ENCODE measurements around the gene DPEP1.
"Not testable (repeated sequence)": the region's sequence is repeated elsewhere in the genome, so short reads cannot be mapped to it uniquely, and the experiment has no call there.

Gene DPEP1

DNA sequence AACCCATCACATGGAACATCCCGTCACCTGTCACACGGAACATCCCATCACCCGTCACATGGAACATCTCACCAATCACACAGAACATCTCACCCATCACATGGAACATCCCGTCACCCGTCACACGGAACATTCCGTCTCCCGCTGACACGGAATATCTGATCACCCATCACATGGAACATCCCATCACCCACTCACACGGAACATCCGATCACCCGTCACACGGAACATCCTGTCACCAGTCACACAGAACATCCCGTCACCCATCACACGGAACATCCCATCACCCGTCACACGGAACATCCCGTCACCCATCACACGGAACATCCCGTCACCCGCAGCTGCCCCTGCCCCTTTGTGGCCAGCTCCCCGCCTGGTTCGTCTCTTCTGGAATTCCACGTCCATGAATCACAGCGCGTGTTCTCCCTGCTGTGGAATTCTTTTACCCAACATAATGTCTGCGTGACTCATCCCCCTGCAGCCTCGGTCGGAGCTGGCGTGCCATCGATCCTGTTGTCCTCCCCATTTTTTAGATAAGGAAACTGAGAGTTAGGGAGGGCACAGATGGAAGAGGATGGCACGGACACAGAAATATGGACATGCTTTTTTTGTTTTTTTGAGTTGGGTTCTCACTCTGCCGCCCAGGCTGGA, 32.3 kb upstream of the DPEP1 start:
- H3K27ac ChIP-seq (ENCODE audit: low read length), result no peak overlapping the region
- H3K9me3 ChIP-seq (ENCODE audit: control insufficient read depth, insufficient read depth, low read length), result no peaks in the 10 kb centered on the region
- H3K36me3 ChIP-seq (ENCODE audit: control insufficient read depth, insufficient read depth, low read length), result peaks cover 11% of the 10 kb centered on the region
- no CpG with 5 or more reads among the region's 33 CpGs for WGBS (ENCODE audit: insufficient coverage, insufficient read length)
- H3K4me1 ChIP-seq (ENCODE audit: control insufficient read depth, insufficient read depth, low read length), result no peaks in the 10 kb centered on the region; the same call in 1 of the 2 replicates
- DNase-seq (ENCODE audit: low read depth, low spot score), result no peak
- no peak overlapping the region for H3K4me3 ChIP-seq (ENCODE audit: low read length)
- peaks cover 2% of the 10 kb centered on the region; the same call in 1 of the 2 replicates for H3K27me3 ChIP-seq (ENCODE audit: control insufficient read depth, insufficient read depth, low read length)

DNA sequence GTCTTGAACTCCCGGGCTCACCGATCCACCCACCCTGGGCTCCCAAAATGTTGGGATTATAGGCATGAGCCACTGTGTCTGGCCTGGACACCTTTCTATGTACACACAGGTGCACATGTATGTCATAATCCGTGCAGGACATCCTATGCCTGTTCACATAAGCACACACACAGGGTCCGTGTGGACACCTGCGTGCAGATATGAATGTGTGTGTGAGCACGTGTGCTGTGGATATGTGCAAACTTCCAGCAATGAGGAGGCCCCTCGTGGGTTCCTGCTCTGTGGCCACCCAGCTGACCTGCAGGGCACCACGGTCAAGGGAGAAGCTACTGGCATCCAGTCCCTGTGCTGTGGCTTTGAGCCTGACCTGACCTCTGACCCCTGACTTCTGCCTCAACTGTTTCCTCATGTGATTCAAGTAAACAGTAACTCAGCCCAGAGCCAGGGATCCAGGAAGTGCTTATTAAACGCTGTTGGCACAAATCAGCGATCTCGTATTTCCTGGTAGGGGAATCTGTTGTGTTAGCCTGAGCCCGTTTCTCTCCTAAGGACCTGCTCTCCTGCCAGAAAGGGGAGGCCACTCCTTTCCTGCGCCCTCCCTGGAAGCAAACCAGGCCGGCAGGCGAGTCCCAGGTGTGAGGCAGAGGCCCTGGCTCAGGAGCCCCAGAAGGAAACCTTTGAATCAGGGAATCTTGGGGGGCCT, 31.4 kb upstream of the DPEP1 start:
- no CpG with 5 or more reads among the region's 15 CpGs for WGBS (ENCODE audit: insufficient coverage, insufficient read length)
- Histone ChIP-seq H3K4me1 (ENCODE audit: control insufficient read depth, insufficient read depth, low read length) (no peaks in the 10 kb centered on the region), H3K4me3 (ENCODE audit: low read length) (no peak overlapping the region), H3K27ac (ENCODE audit: low read length) (no peak overlapping the region), H3K9me3 (ENCODE audit: control insufficient read depth, insufficient read depth, low read length) (no peaks in the 10 kb centered on the region), H3K27me3 (ENCODE audit: control insufficient read depth, insufficient read depth, low read length) (no peaks in the 10 kb centered on the region), H3K36me3 (ENCODE audit: control insufficient read depth, insufficient read depth, low read length) (peaks cover 11% of the 10 kb centered on the region)
- DNase-seq (ENCODE audit: low read depth, low spot score), result no peak

DNA sequence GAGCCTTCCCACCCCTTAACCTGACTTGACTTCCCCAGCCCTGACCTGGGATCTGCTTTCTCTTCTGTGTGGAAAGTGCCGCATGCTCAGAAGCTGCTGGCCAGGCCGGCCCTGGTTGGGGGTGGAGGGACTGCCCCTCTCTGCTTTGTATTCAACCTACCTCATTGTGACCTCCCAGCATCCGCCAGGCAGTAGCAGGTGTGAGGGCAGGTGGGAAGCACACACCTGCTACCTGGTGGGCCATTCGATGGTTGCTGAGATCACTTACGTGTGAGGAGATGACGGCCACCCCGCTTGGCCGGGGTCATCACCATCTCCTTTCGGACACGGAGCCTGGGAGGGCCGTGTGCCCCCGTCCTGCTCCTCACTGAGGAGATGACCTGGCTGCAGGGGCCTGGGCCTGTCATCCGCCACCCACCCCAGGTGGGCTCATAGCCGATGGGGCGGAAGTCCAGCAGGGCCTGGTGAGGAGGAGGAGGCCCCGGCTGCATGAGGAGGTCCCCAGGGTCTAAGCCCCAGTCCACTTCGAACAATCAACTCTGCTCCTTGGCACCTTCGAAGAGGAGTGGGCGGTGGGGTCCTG, 30.7 kb upstream of the DPEP1 start:
- Histone ChIP-seq H3K36me3 (ENCODE audit: control insufficient read depth, insufficient read depth, low read length) (peaks cover 11% of the 10 kb centered on the region), H3K27ac (ENCODE audit: low read length) (no peak overlapping the region), H3K9me3 (ENCODE audit: control insufficient read depth, insufficient read depth, low read length) (no peaks in the 10 kb centered on the region), H3K4me3 (ENCODE audit: low read length) (no peak overlapping the region), H3K4me1 (ENCODE audit: control insufficient read depth, insufficient read depth, low read length) (no peaks in the 10 kb centered on the region), H3K27me3 (ENCODE audit: control insufficient read depth, insufficient read depth, low read length) (no peaks in the 10 kb centered on the region)
- WGBS (ENCODE audit: insufficient coverage, insufficient read length), result no CpG with 5 or more reads among the region's 19 CpGs
- DNase-seq (ENCODE audit: low read depth, low spot score), result no peak

DNA sequence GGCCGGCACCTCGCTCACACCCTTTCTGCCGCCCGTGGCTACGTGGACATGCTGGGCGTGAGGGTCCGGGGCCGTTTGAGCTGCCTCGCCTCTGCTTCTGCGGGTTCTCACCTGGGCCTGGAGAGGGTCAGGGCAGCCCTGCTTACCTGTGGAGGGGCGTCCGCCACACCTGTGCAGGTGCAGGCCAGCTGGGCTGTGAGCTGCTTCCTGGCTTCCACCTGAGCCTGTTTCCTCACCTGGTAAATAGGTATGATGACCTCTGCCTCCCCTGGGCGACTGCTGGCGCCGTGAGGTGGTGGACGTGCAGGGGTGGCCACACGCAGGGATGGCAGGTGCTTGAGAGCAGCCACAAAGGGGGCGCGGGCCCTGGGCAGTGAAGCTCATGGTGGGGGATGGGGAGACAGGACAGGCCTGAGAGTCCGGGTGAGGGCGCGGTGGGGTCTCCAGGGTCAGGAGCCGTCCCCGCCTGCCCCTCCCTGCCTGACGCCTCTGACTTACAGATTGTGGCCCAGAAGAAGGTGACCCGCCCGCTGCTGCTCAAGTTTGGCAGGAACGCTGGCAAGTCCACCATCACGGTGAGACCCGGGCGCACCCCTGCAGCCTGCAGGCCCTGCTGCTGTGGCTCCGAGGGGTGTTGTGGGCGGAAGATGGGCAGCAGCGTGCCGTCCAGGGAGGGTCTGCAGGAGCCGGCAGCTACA, 30.1 kb upstream of the DPEP1 start:
- Histone ChIP-seq H3K4me3 (ENCODE audit: low read length) (no peak overlapping the region), H3K4me1 (ENCODE audit: control insufficient read depth, insufficient read depth, low read length) (no peaks in the 10 kb centered on the region), H3K27me3 (ENCODE audit: control insufficient read depth, insufficient read depth, low read length) (no peaks in the 10 kb centered on the region), H3K36me3 (ENCODE audit: control insufficient read depth, insufficient read depth, low read length) (peaks cover 11% of the 10 kb centered on the region), H3K9me3 (ENCODE audit: control insufficient read depth, insufficient read depth, low read length) (no peaks in the 10 kb centered on the region), H3K27ac (ENCODE audit: low read length) (no peak overlapping the region)
- DNase-seq (ENCODE audit: low read depth, low spot score), result no peak
- no CpG with 5 or more reads among the region's 36 CpGs for WGBS (ENCODE audit: insufficient coverage, insufficient read length)

DNA sequence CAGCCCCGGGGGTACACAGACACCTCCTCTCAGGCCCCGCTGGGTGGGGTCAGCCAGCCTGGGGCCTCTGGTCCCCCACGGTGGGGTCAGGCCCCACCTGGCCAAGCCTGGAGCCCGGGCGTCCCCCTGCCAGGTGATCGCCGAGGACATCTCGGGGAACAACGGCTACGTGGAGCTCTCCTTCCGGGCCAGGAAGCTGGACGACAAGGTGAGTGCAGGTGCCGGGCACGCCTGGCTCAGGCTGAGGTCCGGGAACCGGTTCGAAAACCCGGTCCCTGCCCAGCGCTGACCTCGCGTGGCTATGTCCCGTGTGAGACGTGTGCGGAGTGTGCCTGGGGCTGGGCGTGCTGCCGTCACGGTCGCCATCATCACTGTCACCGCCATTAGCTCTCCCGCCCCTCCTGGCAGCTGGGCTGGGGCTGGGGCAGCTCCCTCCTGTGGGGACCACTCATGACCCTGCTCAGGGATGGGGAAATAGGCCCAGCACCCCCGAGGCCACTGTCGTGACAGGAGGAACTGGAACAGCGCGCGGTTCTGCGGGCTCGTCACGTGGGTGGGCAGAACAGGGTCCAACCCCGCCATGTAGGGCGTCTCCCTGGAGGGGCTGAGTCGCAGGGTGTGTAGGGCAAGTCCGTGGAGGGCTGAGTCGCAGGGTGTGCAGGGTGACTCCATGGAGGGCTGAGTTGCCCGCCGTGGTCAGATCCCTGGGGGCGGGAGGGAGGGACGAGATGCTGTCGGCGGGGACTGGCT, 29.4 kb upstream of the DPEP1 start:
- Histone ChIP-seq H3K36me3 (ENCODE audit: control insufficient read depth, insufficient read depth, low read length) (peaks cover 11% of the 10 kb centered on the region), H3K4me1 (ENCODE audit: control insufficient read depth, insufficient read depth, low read length) (no peaks in the 10 kb centered on the region), H3K9me3 (ENCODE audit: control insufficient read depth, insufficient read depth, low read length) (no peaks in the 10 kb centered on the region), H3K27ac (ENCODE audit: low read length) (no peak overlapping the region), H3K4me3 (ENCODE audit: low read length) (no peak overlapping the region), H3K27me3 (ENCODE audit: control insufficient read depth, insufficient read depth, low read length) (no peaks in the 10 kb centered on the region)
- WGBS (ENCODE audit: insufficient coverage, insufficient read length), result no CpG with 5 or more reads among the region's 49 CpGs
- no peak for DNase-seq (ENCODE audit: low read depth, low spot score)

DNA sequence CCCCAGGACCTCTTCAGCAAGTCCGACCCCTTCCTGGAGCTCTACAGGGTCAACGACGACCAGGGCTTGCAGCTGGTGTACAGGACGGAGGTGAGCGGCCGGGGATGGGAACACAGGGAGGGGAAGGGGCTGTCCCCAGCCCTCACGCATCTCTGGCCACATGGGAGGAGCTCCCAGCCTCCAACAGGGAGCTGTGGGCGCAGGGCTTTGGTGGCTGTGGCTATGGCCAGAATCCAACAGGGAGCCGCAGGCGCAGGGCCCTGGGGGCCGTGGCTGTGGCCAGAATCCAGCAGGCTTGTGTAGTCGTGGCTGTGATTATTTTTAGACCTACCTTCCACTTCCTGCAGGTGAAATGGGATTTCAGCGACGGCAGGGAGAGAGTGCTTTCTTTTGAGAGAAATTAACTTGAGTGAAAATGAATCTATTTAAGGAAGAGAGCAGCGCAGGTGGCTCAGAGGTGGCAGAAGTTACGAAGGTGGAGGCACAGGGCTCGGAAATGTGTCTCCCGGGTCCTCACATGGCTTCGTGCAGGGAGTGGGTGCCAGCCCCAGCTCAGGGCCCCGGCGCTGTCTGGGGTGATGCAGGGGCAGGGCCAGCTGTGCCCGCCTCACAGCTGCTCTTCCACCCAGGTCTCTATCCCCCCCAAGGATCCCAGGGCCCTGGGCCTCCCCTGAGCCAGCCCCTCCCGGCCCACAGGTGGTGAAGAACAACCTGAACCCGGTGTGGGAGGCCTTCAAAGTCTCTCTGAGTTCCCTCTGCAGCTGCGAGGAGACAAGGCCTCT, 28.5 kb upstream of the DPEP1 start:
- no peak for DNase-seq (ENCODE audit: low read depth, low spot score)
- Histone ChIP-seq H3K9me3 (ENCODE audit: control insufficient read depth, insufficient read depth, low read length) (no peaks in the 10 kb centered on the region), H3K36me3 (ENCODE audit: control insufficient read depth, insufficient read depth, low read length) (peaks cover 8% of the 10 kb centered on the region), H3K27ac (ENCODE audit: low read length) (no peak overlapping the region), H3K4me3 (ENCODE audit: low read length) (no peak overlapping the region), H3K27me3 (ENCODE audit: control insufficient read depth, insufficient read depth, low read length) (no peaks in the 10 kb centered on the region), H3K4me1 (ENCODE audit: control insufficient read depth, insufficient read depth, low read length) (no peaks in the 10 kb centered on the region)
- no CpG with 5 or more reads among the region's 25 CpGs for WGBS (ENCODE audit: insufficient coverage, insufficient read length)

DNA sequence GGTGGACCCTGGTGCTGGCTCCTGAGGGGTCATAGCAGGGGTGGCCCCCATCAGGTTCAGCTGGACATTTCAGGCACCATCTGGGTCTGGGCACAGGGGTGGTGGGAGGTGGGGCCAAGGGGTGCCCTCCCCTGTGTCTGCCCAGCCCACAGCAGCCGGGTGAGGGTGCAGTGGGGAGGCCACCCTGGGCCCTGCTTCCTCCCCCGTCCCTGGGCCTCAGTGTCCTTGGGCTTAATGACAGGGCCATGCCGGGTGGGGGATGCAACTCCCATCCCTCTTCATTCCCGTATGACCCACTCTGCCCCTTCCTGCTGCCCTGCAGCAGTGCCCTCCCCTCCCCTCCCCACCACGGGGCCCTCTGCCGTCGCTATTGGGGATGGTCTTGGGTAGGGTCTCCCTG, 27.2 kb upstream of the DPEP1 start:
- no peak for DNase-seq (ENCODE audit: low read depth, low spot score)
- no CpG with 5 or more reads among the region's 7 CpGs for WGBS (ENCODE audit: insufficient coverage, insufficient read length)
- no peak overlapping the region for H3K27ac ChIP-seq (ENCODE audit: low read length)
- no peaks in the 10 kb centered on the region for H3K27me3 ChIP-seq (ENCODE audit: control insufficient read depth, insufficient read depth, low read length)
- no peaks in the 10 kb centered on the region for H3K4me1 ChIP-seq (ENCODE audit: control insufficient read depth, insufficient read depth, low read length)
- H3K9me3 ChIP-seq (ENCODE audit: control insufficient read depth, insufficient read depth, low read length), result no peaks in the 10 kb centered on the region
- peaks cover 5% of the 10 kb centered on the region; the same call in 1 of the 2 replicates for H3K36me3 ChIP-seq (ENCODE audit: control insufficient read depth, insufficient read depth, low read length)
- H3K4me3 ChIP-seq (ENCODE audit: low read length), result no peak overlapping the region

DNA sequence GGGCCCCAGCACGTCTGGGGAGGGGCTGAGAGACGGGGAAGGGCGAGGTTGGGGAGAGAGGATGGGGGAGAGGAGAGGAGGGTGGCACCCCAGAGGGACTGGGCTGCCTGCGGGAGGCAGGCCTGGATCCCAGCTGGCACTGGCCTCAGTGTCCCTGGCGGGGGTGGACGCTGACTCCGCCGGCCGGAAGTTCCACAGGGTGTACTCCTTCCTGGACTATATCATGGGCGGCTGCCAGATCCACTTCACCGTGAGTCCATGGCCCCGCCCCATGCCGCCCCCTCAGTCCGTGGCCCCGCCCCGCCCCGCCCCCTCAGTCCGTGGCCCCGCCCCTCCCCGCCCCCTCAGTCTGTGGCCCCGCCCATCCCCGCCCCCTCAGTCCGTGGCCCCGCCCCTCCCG, 26.6 kb upstream of the DPEP1 start:
- H3K4me1 ChIP-seq (ENCODE audit: control insufficient read depth, insufficient read depth, low read length), result no peaks in the 10 kb centered on the region
- H3K36me3 ChIP-seq (ENCODE audit: control insufficient read depth, insufficient read depth, low read length), result peaks cover 5% of the 10 kb centered on the region; the same call in 1 of the 2 replicates
- no peak overlapping the region for H3K27ac ChIP-seq (ENCODE audit: low read length)
- no peak for DNase-seq (ENCODE audit: low read depth, low spot score)
- H3K27me3 ChIP-seq (ENCODE audit: control insufficient read depth, insufficient read depth, low read length), result no peaks in the 10 kb centered on the region
- H3K4me3 ChIP-seq (ENCODE audit: low read length), result no peak overlapping the region
- WGBS (ENCODE audit: insufficient coverage, insufficient read length), result no CpG with 5 or more reads among the region's 25 CpGs
- H3K9me3 ChIP-seq (ENCODE audit: control insufficient read depth, insufficient read depth, low read length), result no peaks in the 10 kb centered on the region

DNA sequence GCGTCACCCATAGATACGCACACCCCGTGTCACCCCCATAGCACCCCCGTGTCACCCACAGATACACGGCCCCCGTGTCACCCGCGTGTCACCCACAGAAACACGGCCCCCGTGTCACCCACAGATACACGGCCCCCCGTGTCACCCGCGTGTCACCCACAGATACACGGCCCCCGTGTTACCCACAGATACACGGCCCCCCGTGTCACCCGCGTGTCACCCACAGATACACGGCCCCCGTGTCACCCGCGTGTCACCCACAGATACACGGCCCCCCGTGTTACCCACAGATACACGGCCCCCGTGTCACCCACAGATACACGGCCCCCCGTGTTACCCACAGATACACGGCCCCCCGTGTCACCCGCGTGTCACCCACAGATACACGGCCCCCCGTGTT, 25.8 kb upstream of the DPEP1 start:
- not testable (repeated sequence) for H3K9me3 ChIP-seq (ENCODE audit: control insufficient read depth, insufficient read depth, low read length); H3K27ac ChIP-seq (ENCODE audit: low read length); H3K27me3 ChIP-seq (ENCODE audit: control insufficient read depth, insufficient read depth, low read length); H3K4me1 ChIP-seq (ENCODE audit: control insufficient read depth, insufficient read depth, low read length); DNase-seq (ENCODE audit: low read depth, low spot score); H3K36me3 ChIP-seq (ENCODE audit: control insufficient read depth, insufficient read depth, low read length); H3K4me3 ChIP-seq (ENCODE audit: low read length)
- WGBS (ENCODE audit: insufficient coverage, insufficient read length), result no CpG with 5 or more reads among the region's 36 CpGs

All from iPS DF 6.9 (cell line).